UCSD-AML1 (cell line): ENCODE data around the gene SLC23A2.
"Not testable (repeated sequence)": the region's sequence is repeated elsewhere in the genome, so short reads cannot be mapped to it uniquely, and the experiment has no call there.

Source experiments
- DNase-seq: peaks from one replicate; lab custom pipeline; 2025; ENCODE audit not compliant: unreplicated experiment; lab: John Stamatoyannopoulos, UW

SLC23A2 gene

GRCh38 chr20:4880051-4880450 is 121.3 kb downstream of the SLC23A2 start:
- no peak for DNase-seq

DNA sequence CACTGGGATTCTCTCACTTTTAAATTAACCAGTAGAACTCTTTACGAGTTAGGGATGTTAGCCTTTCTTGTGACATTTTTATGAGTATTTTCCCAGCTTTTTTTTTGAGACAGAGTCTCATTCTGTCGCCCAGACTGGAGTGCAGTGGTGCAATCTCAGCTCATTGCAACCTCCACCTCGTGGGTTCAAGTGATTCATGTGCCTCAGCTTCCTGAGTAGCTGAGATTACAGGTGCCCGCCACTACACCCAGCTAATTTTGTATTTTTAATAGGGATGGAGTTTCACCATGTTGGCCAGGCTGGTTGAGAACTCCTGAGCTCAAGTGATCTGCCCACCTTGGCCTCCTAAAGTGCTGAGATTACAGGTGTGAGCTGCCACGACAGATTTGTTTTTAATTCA is 123.2 kb downstream of the SLC23A2 start:
- DNase-seq: not testable (repeated sequence)

GRCh38 chr20:4876731-4877130 is 124.6 kb downstream of the SLC23A2 start:
- no peak for DNase-seq

GRCh38 chr20:4876301-4876700 is 125.0 kb downstream of the SLC23A2 start:
- no peak for DNase-seq

DNA sequence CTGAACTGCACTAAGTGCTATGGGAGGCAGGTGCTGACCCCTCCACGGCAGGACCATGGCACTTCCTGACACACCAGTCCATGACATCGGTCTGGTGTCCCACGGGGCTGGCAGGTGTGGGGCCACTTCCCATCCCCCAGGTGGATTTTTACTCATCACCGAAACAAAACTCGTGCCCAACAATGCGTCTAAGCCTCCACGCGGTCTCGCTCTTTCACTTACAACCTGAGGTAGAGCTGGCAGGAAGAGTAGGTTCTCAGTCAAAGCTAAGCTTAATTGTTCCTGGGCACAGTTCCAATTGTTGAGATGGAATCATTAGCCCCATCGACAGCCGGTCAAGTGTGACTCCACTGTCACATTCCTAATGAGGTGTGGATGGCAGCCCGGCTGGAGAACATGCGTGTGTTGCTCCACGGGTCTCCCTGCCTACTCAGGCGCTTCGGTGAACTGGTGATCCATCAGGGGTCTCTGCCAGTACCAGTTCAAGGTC is 125.7 kb downstream of the SLC23A2 start:
- no peak for DNase-seq

DNA sequence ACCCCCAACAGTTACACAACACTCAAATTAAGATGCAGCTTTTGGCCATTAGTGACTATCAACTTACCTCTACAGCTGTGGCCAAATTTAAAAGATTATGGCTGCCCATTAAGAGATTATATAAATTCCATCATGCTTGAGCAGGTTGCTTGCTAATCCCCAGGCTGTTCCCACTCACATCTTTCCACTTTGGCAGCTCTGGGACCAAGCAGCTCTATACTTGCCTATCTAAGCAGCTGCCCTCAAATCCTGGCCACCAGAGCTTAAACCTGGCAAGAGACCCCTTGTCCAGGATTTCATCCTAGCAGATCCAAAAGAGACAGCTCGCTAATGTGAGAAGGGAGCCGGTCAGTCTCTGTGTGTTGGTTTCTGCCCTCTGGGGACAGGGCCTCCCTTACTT is 127.9 kb downstream of the SLC23A2 start:
- no peak for DNase-seq

DNA sequence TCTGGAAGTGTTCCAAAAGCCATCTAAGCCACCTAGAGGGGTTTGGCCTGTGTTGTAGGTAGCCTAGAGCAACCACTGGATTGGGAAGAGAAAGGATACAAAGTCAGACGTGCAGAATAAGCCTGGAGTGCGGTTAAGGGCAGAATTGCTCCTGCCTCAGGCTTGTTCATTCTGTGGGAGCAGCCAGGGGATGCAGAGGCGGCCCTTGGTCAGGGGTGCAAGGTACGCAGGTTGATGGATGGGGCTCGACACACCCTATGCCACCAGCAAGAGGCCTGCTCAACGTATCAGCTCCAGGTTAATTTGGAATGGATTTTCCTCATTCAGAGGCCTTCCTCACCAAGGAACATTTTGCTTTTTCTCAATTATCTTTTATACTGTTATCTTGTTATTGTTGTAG is 129.8 kb downstream of the SLC23A2 start:
- no peak for DNase-seq

- DNase-seq: no peak
These were observed 130.4 kb downstream of the SLC23A2 start for GRCh38 chr20:4870906-4871305.

- DNase-seq: no peak
These were observed 131.8 kb downstream of the SLC23A2 start for GRCh38 chr20:4869290-4870193.

GRCh38 chr20:4867051-4867450 is 134.3 kb downstream of the SLC23A2 start:
- DNase-seq: no peak

DNA sequence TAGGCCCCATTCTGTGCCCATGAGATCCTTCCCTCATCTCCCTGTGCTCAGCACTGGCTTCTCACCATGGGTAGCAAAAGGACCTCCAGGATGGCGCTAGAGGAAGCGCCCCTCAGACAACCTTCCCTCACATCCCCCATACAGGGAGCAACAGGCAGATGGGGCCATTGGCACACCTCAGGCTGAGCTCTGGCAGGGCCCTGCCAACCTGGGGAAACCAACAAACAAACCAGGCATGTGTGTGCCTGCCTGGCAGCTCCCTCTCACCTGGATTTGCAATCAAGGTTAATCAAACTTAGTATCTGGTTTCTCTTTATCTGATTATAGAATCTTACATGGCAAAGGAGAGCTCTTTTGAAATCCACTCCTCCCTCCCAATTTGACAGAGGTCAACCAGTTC is 134.9 kb downstream of the SLC23A2 start:
- DNase-seq: no peak

GRCh38 chr20:4864311-4864752 is 137.0 kb downstream of the SLC23A2 start:
- DNase-seq: no peak

GRCh38 chr20:4862661-4863060 is 138.6 kb downstream of the SLC23A2 start:
- DNase-seq: no peak

DNA sequence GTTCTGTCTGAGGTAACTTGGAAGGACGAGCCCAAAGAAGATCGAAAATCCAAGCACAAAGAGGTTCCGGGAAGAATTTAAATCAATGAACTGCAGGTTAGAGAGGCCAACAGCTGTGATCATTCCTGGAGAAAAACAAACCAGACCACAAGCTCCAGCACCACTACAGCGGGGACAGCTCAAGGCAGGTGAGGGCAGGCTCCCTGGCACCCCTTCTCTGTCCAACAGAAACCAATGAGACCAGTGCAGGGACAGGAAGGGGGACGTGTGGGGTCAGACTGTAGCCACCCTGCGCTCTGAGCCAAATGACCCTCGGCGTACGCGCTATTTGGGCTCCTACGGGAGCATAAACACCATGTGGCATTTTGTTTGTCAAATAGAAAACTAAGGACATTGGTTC is 139.3 kb downstream of the SLC23A2 start:
- DNase-seq: no peak

- no peak for DNase-seq
These were observed 143.3 kb downstream of the SLC23A2 start for GRCh38 chr20:4858000-4858399.

- DNase-seq: no peak
These were observed 145.1 kb downstream of the SLC23A2 start for GRCh38 chr20:4856022-4856755.

DNA sequence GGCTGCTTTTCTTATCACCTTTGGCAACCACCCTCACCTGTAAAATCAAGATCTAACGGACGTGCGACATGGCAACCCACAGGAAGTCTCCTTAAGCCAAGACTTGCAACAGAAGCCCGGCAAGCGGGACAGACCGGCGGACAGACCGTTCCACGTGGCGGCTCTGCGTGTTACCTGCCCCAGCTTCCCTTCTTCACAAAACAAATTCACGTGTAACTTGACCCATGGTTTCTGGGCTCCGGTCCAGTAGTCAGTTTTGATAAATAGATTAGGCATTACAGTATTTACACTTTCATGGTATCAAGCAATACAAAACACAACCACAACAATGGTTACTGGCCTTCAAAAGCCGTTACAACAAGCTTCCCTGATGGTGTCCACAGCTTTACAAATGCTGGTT is 145.8 kb downstream of the SLC23A2 start:
- no peak for DNase-seq

DNA sequence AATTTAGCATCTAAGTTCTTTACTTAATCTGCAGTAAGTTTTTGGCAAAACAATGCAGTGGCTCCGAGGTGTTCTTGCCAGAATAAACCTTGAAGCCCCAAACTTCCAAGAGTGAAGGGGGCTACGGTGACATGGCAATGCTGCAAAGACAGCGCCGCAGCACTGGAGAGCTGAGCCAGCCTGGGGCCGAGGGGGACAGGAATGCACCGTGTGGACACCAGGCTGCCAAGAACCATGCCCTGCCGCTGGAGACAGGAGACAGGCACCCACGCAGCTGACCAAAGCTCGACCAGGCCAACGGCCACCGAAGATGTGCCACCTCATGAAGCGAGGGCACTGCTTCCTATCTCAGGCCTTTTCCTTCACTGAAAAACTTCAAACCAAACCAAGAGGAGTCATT is 146.2 kb downstream of the SLC23A2 start:
- DNase-seq: no peak

DNA sequence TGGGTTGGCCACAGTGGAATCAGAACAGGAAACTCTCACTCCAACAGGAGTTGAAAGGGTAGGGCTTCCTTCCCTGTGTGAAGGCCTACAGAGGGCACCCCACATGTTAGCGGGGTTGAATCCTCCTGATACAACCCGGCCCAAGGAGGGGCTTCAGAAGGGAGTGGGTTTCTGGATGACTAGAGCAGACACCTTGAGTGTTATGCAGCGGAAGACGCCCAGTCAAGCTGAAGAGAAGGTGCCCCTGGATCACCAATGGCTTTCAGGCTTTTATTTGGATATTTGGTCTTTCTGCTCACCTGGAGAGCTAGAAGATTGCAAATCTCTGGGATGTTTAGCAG is 146.8 kb downstream of the SLC23A2 start:
- no peak for DNase-seq

GRCh38 chr20:4853757-4854560 is 147.4 kb downstream of the SLC23A2 start:
- no peak for DNase-seq

DNA sequence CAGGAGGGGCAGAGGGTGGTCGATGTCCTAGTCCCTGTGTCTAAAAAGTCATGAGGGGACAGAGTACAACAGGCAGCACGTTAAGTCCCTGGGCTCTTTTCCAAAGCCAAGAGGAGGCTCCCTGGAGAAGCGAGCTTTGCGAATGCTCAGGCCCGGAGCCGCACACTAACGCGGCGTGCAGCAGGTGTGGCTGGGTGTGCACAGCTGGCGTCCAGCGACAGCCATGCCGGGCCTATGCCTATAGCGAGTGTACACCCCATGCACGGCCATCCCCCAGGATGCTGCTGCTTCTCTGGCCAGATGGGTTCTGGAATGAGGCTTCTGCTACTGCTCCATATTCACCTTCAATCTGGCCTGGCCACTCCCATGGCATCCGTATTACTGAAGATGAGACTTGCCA is 148.3 kb downstream of the SLC23A2 start:
- no peak for DNase-seq
